Measurements from ENCODE around the gene GRIA4.
A peak's percentile ranks its signal among the peaks of the same experiment; 100 is the strongest.

GRIA4 gene

GRCh38 chr11:105862736-105863367 is 253.0 kb downstream of the GRIA4 start:
- H2AFZ ChIP-seq (ENCODE audit: low read depth, low read length): no peak overlapping the region

DNA sequence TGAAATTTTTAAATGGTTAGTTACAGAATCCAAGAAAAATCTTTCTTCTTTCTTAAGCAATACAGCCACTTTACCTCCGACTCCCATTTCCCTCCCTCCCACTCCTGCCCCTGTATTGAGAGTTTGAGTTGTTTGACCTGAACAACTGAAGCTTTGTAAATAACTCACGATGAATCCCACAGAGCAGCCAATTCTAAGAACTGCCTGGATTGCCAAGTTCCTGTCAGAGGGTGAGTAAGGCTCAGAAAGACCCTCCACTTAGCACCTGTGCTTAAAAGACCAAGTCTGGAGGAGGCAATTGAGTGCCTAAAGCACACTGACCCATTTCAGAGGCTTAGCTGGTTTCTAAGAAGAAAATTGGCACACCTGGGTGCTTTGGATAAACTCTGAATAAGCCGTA is 253.7 kb downstream of the GRIA4 start:
- TF ChIP-seq, protein P1, sequence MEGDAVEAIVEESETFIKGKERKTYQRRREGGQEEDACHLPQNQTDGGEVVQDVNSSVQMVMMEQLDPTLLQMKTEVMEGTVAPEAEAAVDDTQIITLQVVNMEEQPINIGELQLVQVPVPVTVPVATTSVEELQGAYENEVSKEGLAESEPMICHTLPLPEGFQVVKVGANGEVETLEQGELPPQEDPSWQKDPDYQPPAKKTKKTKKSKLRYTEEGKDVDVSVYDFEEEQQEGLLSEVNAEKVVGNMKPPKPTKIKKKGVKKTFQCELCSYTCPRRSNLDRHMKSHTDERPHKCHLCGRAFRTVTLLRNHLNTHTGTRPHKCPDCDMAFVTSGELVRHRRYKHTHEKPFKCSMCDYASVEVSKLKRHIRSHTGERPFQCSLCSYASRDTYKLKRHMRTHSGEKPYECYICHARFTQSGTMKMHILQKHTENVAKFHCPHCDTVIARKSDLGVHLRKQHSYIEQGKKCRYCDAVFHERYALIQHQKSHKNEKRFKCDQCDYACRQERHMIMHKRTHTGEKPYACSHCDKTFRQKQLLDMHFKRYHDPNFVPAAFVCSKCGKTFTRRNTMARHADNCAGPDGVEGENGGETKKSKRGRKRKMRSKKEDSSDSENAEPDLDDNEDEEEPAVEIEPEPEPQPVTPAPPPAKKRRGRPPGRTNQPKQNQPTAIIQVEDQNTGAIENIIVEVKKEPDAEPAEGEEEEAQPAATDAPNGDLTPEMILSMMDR (IDR thresholded peaks at IDR 0.05; ENCODE audit: low read depth, low read length): no peak
- TF ChIP-seq EZH2phosphoT487 (IDR thresholded peaks at IDR 0.05; ENCODE audit: low read depth): no peak
- H3K27ac ChIP-seq (ENCODE audit: low read length): no peak overlapping the region

More at GRCh38 chr11:105862736-105863367, 253.0 kb downstream of the GRIA4 start:
- Histone ChIP-seq H3K9me3 (ENCODE audit: insufficient read depth, low read length) (no peaks in the 10 kb centered on the region), H3K27ac (ENCODE audit: low read length) (no peak overlapping the region), H4K20me1 (ENCODE audit: insufficient read depth, low read length) (no peaks in the 10 kb centered on the region), H3K4me1 (ENCODE audit: low read length) (no peaks in the 10 kb centered on the region), H3K4me2 (ENCODE audit: low read length) (no peak overlapping the region), H3K9ac (ENCODE audit: low read length) (no peak overlapping the region), H3K79me2 (ENCODE audit: low read length) (no peaks in the 10 kb centered on the region), H3K4me3 (ENCODE audit: low read length) (no peak overlapping the region), H3K36me3 (replicated peaks; ENCODE audit: low read depth, low read length) (no peaks in the 10 kb centered on the region), H3K27me3 (ENCODE audit: low read depth, low read length) (no peaks in the 10 kb centered on the region; the same call in 1 of the 2 replicates)
- TF ChIP-seq, protein P1 (IDR thresholded peaks at IDR 0.05; ENCODE audit: low read depth, low read length): peak; percentile 62
- no peak for TF ChIP-seq EZH2phosphoT487 (IDR thresholded peaks at IDR 0.05; ENCODE audit: low read depth)

GRCh38 chr11:105867742-105868141 is 257.9 kb downstream of the GRIA4 start:
- H3K4me2 ChIP-seq (ENCODE audit: low read length): no peak overlapping the region
- no peaks in the 10 kb centered on the region for H3K9me3 ChIP-seq (ENCODE audit: insufficient read depth, low read length)

More for the DNA sequence above, 253.7 kb downstream of the GRIA4 start:
- H4K20me1 ChIP-seq (ENCODE audit: insufficient read depth, low read length): no peaks in the 10 kb centered on the region
- H3K9me3 ChIP-seq (ENCODE audit: insufficient read depth, low read length): no peaks in the 10 kb centered on the region
- no peak overlapping the region for H3K4me2 ChIP-seq (ENCODE audit: low read length)
- no peak overlapping the region for H3K4me3 ChIP-seq (ENCODE audit: low read length)
- no peaks in the 10 kb centered on the region for H3K4me1 ChIP-seq (ENCODE audit: low read length)
- no peaks in the 10 kb centered on the region for H3K79me2 ChIP-seq (ENCODE audit: low read length)
- no peaks in the 10 kb centered on the region; the same call in 1 of the 2 replicates for H3K27me3 ChIP-seq (ENCODE audit: low read depth, low read length)
- H3K36me3 ChIP-seq (replicated peaks; ENCODE audit: low read depth, low read length): no peaks in the 10 kb centered on the region
- no peak overlapping the region for H3K9ac ChIP-seq (ENCODE audit: low read length)
- no peak overlapping the region for H2AFZ ChIP-seq (ENCODE audit: low read depth, low read length)

DNA sequence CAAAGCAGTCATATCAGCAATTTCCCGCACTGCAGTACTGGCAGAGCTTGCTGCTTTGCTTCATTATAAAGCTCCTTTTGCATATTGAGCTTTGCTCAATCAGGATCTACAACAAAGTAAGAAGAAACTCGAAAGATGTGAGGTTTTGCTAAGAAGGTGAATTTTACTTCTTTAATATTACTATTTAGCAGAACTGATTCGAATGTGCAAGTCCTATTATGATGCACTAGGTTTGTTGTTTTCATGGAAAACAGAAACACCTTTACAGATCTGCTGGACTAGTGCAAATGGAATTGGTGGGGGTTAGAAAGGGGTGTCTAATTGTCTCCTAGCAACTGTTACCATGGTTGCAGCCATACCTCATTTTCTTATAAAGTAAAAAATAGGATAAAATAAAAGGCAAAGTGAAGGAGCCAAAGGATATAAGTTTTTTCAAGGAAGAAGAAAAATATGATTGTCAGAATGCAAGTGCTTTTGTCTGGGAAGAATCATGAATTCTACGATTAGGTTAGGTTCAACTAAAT is 259.0 kb downstream of the GRIA4 start:
- Histone ChIP-seq H3K9ac (ENCODE audit: low read length) (no peak overlapping the region), H3K36me3 (replicated peaks; ENCODE audit: low read depth, low read length) (no peaks in the 10 kb centered on the region), H3K4me3 (ENCODE audit: low read length) (no peak overlapping the region), H4K20me1 (ENCODE audit: insufficient read depth, low read length) (no peaks in the 10 kb centered on the region), H3K4me1 (ENCODE audit: low read length) (no peaks in the 10 kb centered on the region), H3K27ac (ENCODE audit: low read length) (no peak overlapping the region), H2AFZ (ENCODE audit: low read depth, low read length) (no peak overlapping the region), H3K4me2 (ENCODE audit: low read length) (no peak overlapping the region), H3K9me3 (ENCODE audit: insufficient read depth, low read length) (no peaks in the 10 kb centered on the region), H3K79me2 (ENCODE audit: low read length) (no peaks in the 10 kb centered on the region), H3K27me3 (ENCODE audit: low read depth, low read length) (no peaks in the 10 kb centered on the region)
- TF ChIP-seq EZH2phosphoT487 (IDR thresholded peaks at IDR 0.05; ENCODE audit: low read depth): no peak
- TF ChIP-seq, protein P1 (IDR thresholded peaks at IDR 0.05; ENCODE audit: low read depth, low read length): no peak

More at GRCh38 chr11:105867742-105868141, 257.9 kb downstream of the GRIA4 start:
- Histone ChIP-seq H4K20me1 (ENCODE audit: insufficient read depth, low read length) (no peaks in the 10 kb centered on the region), H2AFZ (ENCODE audit: low read depth, low read length) (no peak overlapping the region), H3K9ac (ENCODE audit: low read length) (no peak overlapping the region), H3K36me3 (replicated peaks; ENCODE audit: low read depth, low read length) (no peaks in the 10 kb centered on the region), H3K4me1 (ENCODE audit: low read length) (no peaks in the 10 kb centered on the region), H3K27me3 (ENCODE audit: low read depth, low read length) (no peaks in the 10 kb centered on the region; the same call in 1 of the 2 replicates), H3K79me2 (ENCODE audit: low read length) (no peaks in the 10 kb centered on the region), H3K27ac (ENCODE audit: low read length) (no peak overlapping the region), H3K4me3 (ENCODE audit: low read length) (no peak overlapping the region)
- no peak for TF ChIP-seq EZH2phosphoT487 (IDR thresholded peaks at IDR 0.05; ENCODE audit: low read depth)
